ENCODE data around the gene RAD21L1. TPM values are rescaled to one million over a fixed set of nuclear protein-coding genes. Genes with fewer than 3 reads are reported as not detected.

RAD21L1 gene
- total and polyA plus RNA-seq, 2 of the 8 experiments (the other 6 are each of a cell fraction or from before 2014, with no cell fraction given) = 0.06 to 0.26 TPM

- no peak overlapping the region for H2BK12ac ChIP-seq (ENCODE audit: low read depth, low read length)
- no peak overlapping the region for H3K4me2 ChIP-seq (ENCODE audit: insufficient read depth in 1 of 2, low read depth in 2 of 2, low read length in 2 of 2)
- H4K5ac ChIP-seq (ENCODE audit: insufficient read length, low read depth, low read length) = no peak overlapping the region
- H2BK5ac ChIP-seq (ENCODE audit: low read depth, low read length) = no peak overlapping the region
- no peak overlapping the region for H2BK20ac ChIP-seq (ENCODE audit: low read length)
- no peaks in the 10 kb centered on the region for H3K79me1 ChIP-seq (ENCODE audit: low read depth, low read length)
- no peaks in the 10 kb centered on the region for H3K79me2 ChIP-seq (ENCODE audit: control insufficient read depth in 1 of 2, insufficient read depth in 2 of 2, low read length in 2 of 2)
- H2AFZ ChIP-seq (ENCODE audit: low read length) = no peak overlapping the region
- H3K14ac ChIP-seq (ENCODE audit: insufficient read length) = no peak overlapping the region
- H3K4me1 ChIP-seq (replicated peaks in 1 of 4; ENCODE audit: control insufficient read depth in 3 of 4, insufficient read depth in 4 of 4, low read length in 3 of 4) = peaks cover 0 to 10% (median 4%) of the 10 kb centered on the region in 4 experiments; a peak in 6 of 7 replicates
- DNase-seq (ENCODE audit: low read depth in 1 of 2, low spot score in 2 of 2) (no peak), FAIRE-seq (no peak)
- no peak overlapping the region for H3K56ac ChIP-seq (replicated peaks; ENCODE audit: insufficient read length, low read depth, low read length)
- no peak overlapping the region for H3K18ac ChIP-seq (ENCODE audit: extremely low read depth, low read length)
- no peaks in the 10 kb centered on the region for H3K9me3 ChIP-seq (ENCODE audit: insufficient read depth in 2 of 2, low read depth in 1 of 2, low read length in 1 of 2)
- no peak overlapping the region for H2BK120ac ChIP-seq (replicated peaks; ENCODE audit: low read depth, low read length)
- no peak overlapping the region for H3K27ac ChIP-seq (ENCODE audit: low read depth, low read length)
- CTCF ChIA-PET (ENCODE audit: partially characterized antibody) = interaction anchor here (0.9 to 2.8 kb wide), 7 partner anchors 15 to 206 kb away, joined by 3 to 10 read pairs (median 4); partner anchors contain the start of gene SNPH
- no peaks in the 10 kb centered on the region for H3K23me2 ChIP-seq (ENCODE audit: low read depth, low read length)
- H2BK15ac ChIP-seq (ENCODE audit: low read length) = no peak overlapping the region
- no peak overlapping the region for H3K9ac ChIP-seq (replicated peaks in 1 of 4; ENCODE audit: extremely low read depth in 1 of 4, low read depth in 3 of 4, low read length in 3 of 4)
- no peak overlapping the region for H3K4ac ChIP-seq (replicated peaks; ENCODE audit: insufficient read length, low read depth, low read length)
- H3K27me3 ChIP-seq (replicated peaks in 1 of 4; ENCODE audit: control insufficient read depth in 3 of 4, extremely low read depth in 1 of 4, insufficient read depth in 3 of 4, low read length in 3 of 4) = no peaks in the 10 kb centered on the region
- H3K4me3 ChIP-seq (ENCODE audit: extremely low read depth in 1 of 4, insufficient read depth in 2 of 4, low read depth in 3 of 4, low read length in 4 of 4) = no peak overlapping the region
- no peak overlapping the region for H4K8ac ChIP-seq (ENCODE audit: extremely low read depth, insufficient read depth, low read length)
- H2AK5ac ChIP-seq (ENCODE audit: low read depth, low read length) = no peak overlapping the region
- POLR2A ChIA-PET (ENCODE audit: partially characterized antibody) = interaction anchor here (0.9 kb wide), 1 partner anchor 128 kb away, joined by 3 read pairs; no protein-coding TSS in a partner anchor
- peaks cover 0 to 2% of the 10 kb centered on the region in 2 experiments for H4K20me1 ChIP-seq (replicated peaks in 1 of 2; ENCODE audit: control insufficient read depth in 1 of 2, insufficient read depth in 2 of 2, low read length in 2 of 2)
- no peak overlapping the region for H4K91ac ChIP-seq (replicated peaks; ENCODE audit: insufficient read length, low read length)
- no peaks in the 10 kb centered on the region for H3K36me3 ChIP-seq (ENCODE audit: control insufficient read depth in 2 of 4, insufficient read depth in 4 of 4, low read length in 3 of 4)
- WGBS, 2 experiments (ENCODE audit: extremely low coverage in 1 of 2, insufficient coverage in 1 of 2, insufficient read length in 1 of 2, insufficient replicate concordance in 2 of 2, low coverage in 1 of 2, low lambda C conversion rate in 2 of 2, missing lambda C conversion rate in 1 of 2) = 88% methylated on average over 2 of the region's 2 CpGs; no CpG with 5 or more reads in 1 of the 2 experiments
- no peak overlapping the region for H3K23ac ChIP-seq (ENCODE audit: insufficient read length)
- TF ChIP-seq GTF2F1 (IDR thresholded peaks at IDR 0.05; ENCODE audit: borderline replicate concordance, low read depth, low read length) (no peak), YY1 (IDR thresholded peaks at IDR 0.05; ENCODE audit: low read depth, low read length) (no peak), RNF2 (IDR thresholded peaks at IDR 0.05; ENCODE audit: borderline replicate concordance, low read depth, low read length, missing control alignments, poor library complexity, severe bottlenecking) (no peak), BACH1 (IDR thresholded peaks at IDR 0.05; ENCODE audit: low read length) (no peak), CTCF (IDR thresholded peaks at IDR 0.05; ENCODE audit: control extremely low read depth in 1 of 3, insufficient read depth in 1 of 3, low read depth in 1 of 3, low read length in 3 of 3) (no peak), RXRA (IDR thresholded peaks at IDR 0.05; ENCODE audit: insufficient read depth, low read depth, low read length) (no peak), ATF3 (IDR thresholded peaks at IDR 0.05; ENCODE audit: insufficient read depth, low read depth, low read length) (no peak), EP300 (IDR thresholded peaks at IDR 0.05; ENCODE audit: borderline replicate concordance in 1 of 2, low read depth in 2 of 2, low read length in 2 of 2) (no peak), TEAD4 (IDR thresholded peaks at IDR 0.05; ENCODE audit: low read depth, low read length) (no peak), SIRT6 (IDR thresholded peaks at IDR 0.05; ENCODE audit: low read length) (no peak)
Observed at GRCh38 chr20:1297486-1297885, 71.6 kb downstream of the RAD21L1 start.

Measured in H1 (cell line).